GM12878 (cell line): ENCODE measurements around the gene PDE6B. TPM values are rescaled to one million over a fixed set of nuclear protein-coding genes. Genes with fewer than 3 reads are reported as not detected.

Experiments
- ATAC-seq: fragments of 200-7000 bp; cut with Tn5 transposase; 3 replicates; pipeline ENCODE4 v1.9.1; 2020; ENCODE audit warnings: mild to moderate bottlenecking, moderate library complexity
- BruUV-seq: library from RNA; stranded (reverse); fragments of 400-500 nt; replicated peaks from 2 replicates; lab custom pipeline; 2021; lab: Mats Ljungman, UMichigan
- CTCF ChIA-PET: fragments of 300-600 bp; sonication (Branson Sonifier 250); formaldehyde crosslinking; extraction: SDS; loops from one replicate; lab custom pipeline; 2021; ENCODE audit warnings: inconsistent platforms; lab: Yijun Ruan, JAX
- POLR2A ChIA-PET: fragments of 350-600 bp; formaldehyde crosslinking; extraction: SDS; loops from one replicate; lab custom pipeline; 2021; ENCODE audit warnings: inconsistent platforms; lab: Charles Lee
- RAD21 ChIA-PET: fragments of 300-600 bp; sonication (Branson Sonifier 250); formaldehyde crosslinking; loops from one replicate; lab custom pipeline; 2023; ENCODE audit warnings: antibody characterized with exemption; ENCODE audit not compliant: unreplicated experiment; lab: Charles Lee
- SMC1A ChIA-PET: fragments of 300-600 bp; sonication (Branson Sonifier 250); formaldehyde crosslinking; loops from one replicate; lab custom pipeline; 2023; ENCODE audit not compliant: unreplicated experiment, uncharacterized antibody; lab: Charles Lee
- DNase-seq: peaks from one replicate; pipeline ENCODE4 v3.0.0-alpha.2; 2011; ENCODE audit warnings: low read depth, low spot score
- FAIRE-seq: peaks from 3 replicates; lab custom pipeline; 2011; peaks lifted over from hg19 to GRCh38; lab: Jason Lieb, UNC
- H2AFZ ChIP-seq: 2 replicates; pipeline ENCODE4 v1.6.0; 2011; ENCODE audit warnings: low read depth, low read length, control low read depth; ENCODE audit not compliant: control insufficient read depth
- H3K27ac ChIP-seq: 2 replicates; pipeline ENCODE4 v1.5.1; 2011; ENCODE audit warnings: control low read depth; ENCODE audit not compliant: control insufficient read depth, insufficient read depth
- H3K27me3 ChIP-seq, 2 experiments: replicated peaks in 1 of 2; 2 replicates each; pipeline versions ENCODE4 v1.6.0 to v1.6.1; 2011; ENCODE audit warnings: low read length in 1 of 2; ENCODE audit not compliant: control insufficient read depth in 2 of 2, insufficient read depth in 2 of 2
- H3K36me3 ChIP-seq, 2 experiments: 2 replicates each; pipeline ENCODE4 v1.5.1; 2011; ENCODE audit warnings: low read length in 1 of 2; ENCODE audit not compliant: control insufficient read depth in 2 of 2, insufficient read depth in 2 of 2
- H3K4me1 ChIP-seq: 2 replicates; pipeline ENCODE4 v1.6.1; 2011; ENCODE audit warnings: mild to moderate bottlenecking, low read length, moderate library complexity, mixed read lengths; ENCODE audit not compliant: control insufficient read depth, insufficient read depth
- H3K4me2 ChIP-seq: 2 replicates; pipeline ENCODE4 v1.6.0; 2011; ENCODE audit warnings: control low read depth; ENCODE audit not compliant: control insufficient read depth, insufficient read depth
- H3K4me3 ChIP-seq: fragments of 200-600 bp; sonication (generic); 2 replicates; pipeline ENCODE4 v1.5.1; 2016
- H3K79me2 ChIP-seq: 2 replicates; pipeline ENCODE4 v1.6.0; 2011; ENCODE audit warnings: low read length; ENCODE audit not compliant: control insufficient read depth, insufficient read depth
- H3K9ac ChIP-seq: 2 replicates; pipeline ENCODE4 v1.8.0; 2011; ENCODE audit warnings: low read length, control low read depth, mixed read lengths; ENCODE audit not compliant: control insufficient read depth, insufficient read depth
- H3K9me3 ChIP-seq: replicated peaks from 3 replicates; pipeline ENCODE4 v1.5.1; 2011; ENCODE audit warnings: mild to moderate bottlenecking, low read length; ENCODE audit not compliant: control insufficient read depth, insufficient read depth
- H4K20me1 ChIP-seq: 2 replicates; pipeline ENCODE4 v1.6.0; 2011; ENCODE audit not compliant: control insufficient read depth, insufficient read depth
- BCLAF1 ChIP-seq: fragments of 450-650 bp; IDR thresholded peaks from 2 replicates; pipeline ENCODE4 v1.6.1; 2017; ENCODE audit warnings: antibody characterized with exemption, mild to moderate bottlenecking, moderate library complexity
- BHLHE40 ChIP-seq, 2 experiments: fragments of 450-650 bp in 1 of 2; IDR thresholded peaks; 2 replicates each; pipeline ENCODE4 v1.6.1; 2011 to 2017; ENCODE audit warnings: low read depth in 2 of 2, borderline replicate concordance in 1 of 2, improper control_type of control experiment in 1 of 2, low read length in 1 of 2, mild to moderate bottlenecking in 1 of 2
- E2F4 ChIP-seq: IDR thresholded peaks from 2 replicates; pipeline ENCODE4 v1.6.1; 2012; ENCODE audit warnings: low read depth, low read length, improper control_type of control experiment
- EED ChIP-seq: sonication (generic); IDR thresholded peaks from 2 replicates; pipeline ENCODE4 v1.6.1; 2016; ENCODE audit warnings: antibody characterized with exemption, low read depth
- HDAC6 ChIP-seq: fragments of 200-600 bp; sonication (generic); IDR thresholded peaks from one replicate; pipeline ENCODE4 v1.8.0; 2017; ENCODE audit warnings: antibody characterized with exemption; ENCODE audit not compliant: unreplicated experiment
- JUND ChIP-seq: IDR thresholded peaks from 2 replicates; pipeline ENCODE4 v1.6.1; 2012; ENCODE audit warnings: low read depth, mild to moderate bottlenecking, low read length, improper control_type of control experiment, moderate library complexity
- KLF5 ChIP-seq: fragments of 450-650 bp; IDR thresholded peaks from 2 replicates; pipeline ENCODE4 v1.6.1; 2014; ENCODE audit warnings: mild to moderate bottlenecking; ENCODE audit not compliant: partially characterized antibody
- LARP7 ChIP-seq: fragments of 450-650 bp; IDR thresholded peaks from 2 replicates; pipeline ENCODE4 v1.6.1; 2017; ENCODE audit warnings: mild to moderate bottlenecking
- MYB ChIP-seq: fragments of 150-350 bp; IDR thresholded peaks from 2 replicates; pipeline ENCODE4 v1.6.1; 2014; ENCODE audit warnings: mild to moderate bottlenecking, low read depth, low read length, borderline replicate concordance
- NFYB ChIP-seq: IDR thresholded peaks from 2 replicates; pipeline ENCODE4 v1.6.1; 2011; ENCODE audit warnings: low read depth, mild to moderate bottlenecking, low read length, improper control_type of control experiment, moderate library complexity; ENCODE audit not compliant: insufficient read depth
- PBX3 ChIP-seq: IDR thresholded peaks from 2 replicates; pipeline ENCODE4 v1.6.1; 2011; ENCODE audit warnings: mild to moderate bottlenecking, low read depth, low read length, moderate library complexity; ENCODE audit not compliant: insufficient replicate concordance
- POLR2AphosphoS2 ChIP-seq: IDR thresholded peaks from 2 replicates; pipeline ENCODE4 v1.6.1; 2011; ENCODE audit warnings: low read depth, mild to moderate bottlenecking, low read length, improper control_type of control experiment, moderate library complexity
- POU2F2 ChIP-seq: IDR thresholded peaks from 3 replicates; pipeline ENCODE4 v1.6.1; 2011; ENCODE audit warnings: low read depth, mild to moderate bottlenecking, low read length, borderline replicate concordance
- SUPT20H ChIP-seq: IDR thresholded peaks from 2 replicates; pipeline ENCODE4 v1.6.1; 2011; ENCODE audit warnings: low read depth, mild to moderate bottlenecking, low read length, moderate library complexity, borderline replicate concordance; ENCODE audit not compliant: control insufficient read depth
- USF2 ChIP-seq: IDR thresholded peaks from 2 replicates; pipeline ENCODE4 v1.6.1; 2011; ENCODE audit warnings: low read depth, low read length, improper control_type of control experiment, borderline replicate concordance
- WGBS: methylation state at CpG from one replicate; pipeline ENCODE4 v1.1.6; 2016; ENCODE audit warnings: low lambda C conversion rate; ENCODE audit not compliant: insufficient replicate concordance, insufficient coverage; ENCODE audit errors: missing lambda C conversion rate; 5-methylcytosine and 5-hydroxymethylcytosine counted together
- in situ Hi-C: fragments of 300-500 bp; cut with MboI; formaldehyde crosslinking; loops from 9 replicates; pipeline ENCODE4 v1.14.3; 2018; ENCODE audit warnings: mixed read lengths
- intact Hi-C: fragments of 100-400 bp; cut with micrococcal nuclease; formaldehyde crosslinking; loops from one replicate; pipeline ENCODE4 v1.14.2; 2022; ENCODE audit not compliant: unreplicated experiment
- polyA plus RNA-seq, 11 experiments: library from polyadenylated mRNA; depleted of rRNA in 4 of 11; unstranded in 6 of 11; stranded (reverse) in 5 of 11; fragments of >200 nt; fragmentation: Nextera tagmentation in 4 of 11; fragmentation: Illumina TruSeq in 1 of 11; extraction: Ambion mirVana in 4 of 11; extraction: Trizol in 1 of 11; gene quantifications; 1 replicate in 1 of 11; 2 replicates in 10 of 11; pipeline versions ENCODE4 v1.2.1 to v1.2.3, GENCODE V29; 2011 to 2016; ENCODE audit warnings: inconsistent platforms in 2 of 11, missing spikeins in 2 of 11, low read depth in 1 of 11
- total RNA-seq, 4 experiments: library from RNA; depleted of rRNA in 3 of 4; stranded (reverse); fragments of >200 nt in 3 of 4; fragmentation: Illumina TruSeq in 1 of 4; extraction: Trizol in 1 of 4; gene quantifications; 2 replicates each; pipeline versions ENCODE4 v1.2.1 to v1.2.3, GENCODE V29; 2013 to 2021

The PDE6B gene
- total and polyA plus RNA-seq, 10 of the 15 experiments (the other 5 are each of a cell fraction or from before 2014, with no cell fraction given) = 2.6 to 6.4 (median 3.8) TPM

GRCh38 chr4:635851-636627 lies 10.7 kb downstream of the PDE6B start:
- no peak for ATAC-seq
- DNase-seq = no peak
- no peak overlapping the region for H3K4me3 ChIP-seq
- ChIA-PET POLR2A (no interaction called here), RAD21 (no interaction called here), CTCF (no interaction called here), SMC1A (no interaction called here)
- no peaks in the 10 kb centered on the region for H3K27me3 ChIP-seq
- peaks cover 3% of the 10 kb centered on the region; the same call in 2 of the 3 replicates for H3K9me3 ChIP-seq
- no peak for TF ChIP-seq POU2F2
- no peak for TF ChIP-seq POLR2AphosphoS2
- no peak for TF ChIP-seq USF2
- no peak for TF ChIP-seq BHLHE40 (IDR thresholded peaks at IDR 0.05; ENCODE audit: borderline replicate concordance in 1 of 2, low read depth in 2 of 2, low read length in 1 of 2)
- TF ChIP-seq PBX3 = no peak
- no peak for TF ChIP-seq LARP7
- no peak for TF ChIP-seq NFYB
- TF ChIP-seq EED = no peak
- no peak for TF ChIP-seq SUPT20H
- no peak for TF ChIP-seq E2F4
- TF ChIP-seq BCLAF1 = no peak
- no peak for TF ChIP-seq MYB
- no peak for TF ChIP-seq JUND
- no peak for TF ChIP-seq HDAC6
- no peak for TF ChIP-seq KLF5
- no peak overlapping the region for H2AFZ ChIP-seq
- H3K36me3 ChIP-seq = no peaks in the 10 kb centered on the region
- H3K4me1 ChIP-seq = no peaks in the 10 kb centered on the region
- no peak for FAIRE-seq
- BruUV-seq = no TSS peak
- in situ Hi-C loops = no loop called here
- no peaks in the 10 kb centered on the region for H4K20me1 ChIP-seq
- H3K27ac ChIP-seq = no peak overlapping the region
- no peaks in the 10 kb centered on the region for H3K79me2 ChIP-seq
- H3K4me2 ChIP-seq = no peak overlapping the region
- intact Hi-C loops = no loop called here
- H3K9ac ChIP-seq = no peak overlapping the region
- WGBS = 41% methylated on average over 22 of the region's 22 CpGs
